ENCODE results near the gene MYH11.

GRCh38 chr16:15849209-15849981 lies 7.4 kb downstream of the MYH11 start:
- TF ChIP-seq CTCF (IDR thresholded peaks at IDR 0.05 in 8 of 11, conservative IDR thresholded peaks at IDR 0.05 in 3 of 11) (no peak), POLR2AphosphoS5 (IDR thresholded peaks at IDR 0.05) (no peak)

Data from spleen (tissue), 7 donors.